ENCODE measurements around the gene MRPS15.

The MRPS15 gene

DNA sequence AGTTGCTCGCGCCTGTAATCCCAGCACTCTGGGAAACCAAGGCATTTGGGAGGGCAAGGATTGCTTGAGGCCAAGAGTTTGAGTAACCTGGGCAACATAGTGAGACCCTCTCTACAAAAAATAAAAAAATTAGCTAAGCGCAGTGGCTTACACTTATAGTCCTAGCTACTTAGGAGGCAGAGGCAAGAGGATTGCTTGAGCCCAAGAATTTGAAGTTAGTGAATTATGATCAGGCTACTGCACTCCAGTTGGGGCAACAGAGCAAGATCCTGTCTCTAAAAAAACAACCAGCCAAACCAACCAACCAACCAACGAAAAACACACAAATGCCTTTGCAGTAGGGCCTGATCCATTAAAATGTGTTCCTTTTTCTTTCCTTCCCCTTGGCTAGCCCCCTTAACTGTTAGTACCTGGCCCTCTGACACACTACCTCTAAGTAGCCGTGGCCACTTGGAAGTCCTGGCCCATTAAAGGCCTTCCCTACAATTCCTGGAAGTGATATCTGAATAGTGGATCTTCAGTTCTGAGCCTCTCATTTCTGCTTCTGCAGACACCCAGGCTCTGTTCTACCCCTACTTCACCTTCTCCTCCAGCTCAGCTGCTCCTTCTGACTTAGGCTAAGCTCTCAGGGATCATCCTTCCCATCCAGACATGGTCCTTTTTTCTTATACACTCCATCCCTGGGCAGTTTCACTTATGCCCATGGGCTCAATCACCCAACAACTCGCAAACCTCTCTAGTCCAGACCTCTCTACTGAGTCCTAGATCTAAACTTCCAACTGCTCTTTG is 10.4 kb downstream of the MRPS15 start:
- WGBS, 2 donors (ENCODE audit: extremely low coverage in 2 of 2, insufficient read length in 2 of 2, insufficient replicate concordance in 1 of 2): no CpG with 5 or more reads among the region's 6 CpGs

DNA sequence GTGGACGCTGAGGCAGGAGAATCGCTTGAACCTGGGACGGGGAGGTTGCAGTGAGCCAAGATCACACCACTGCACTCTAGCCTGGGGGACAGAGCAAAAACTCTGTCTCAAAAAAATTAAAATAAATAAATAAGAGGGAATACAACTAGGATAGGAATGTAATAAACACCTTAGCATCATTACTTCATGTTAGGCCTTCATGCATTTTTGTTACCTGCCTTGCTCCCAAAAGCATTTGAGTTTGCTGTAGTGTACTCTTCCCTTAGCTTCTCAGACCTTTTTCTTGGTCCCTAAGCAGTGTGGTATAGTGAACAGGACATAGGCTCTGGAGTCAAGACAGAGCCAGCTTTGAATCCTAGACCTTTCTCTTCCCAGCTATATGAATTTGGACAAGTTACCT is 11.1 kb downstream of the MRPS15 start:
- no peak overlapping the region for H3K4me3 ChIP-seq (ENCODE audit: low read length in 2 of 2)
- no peak for DNase-seq (ENCODE audit: low spot score)

More for the DNA sequence above, 10.4 kb downstream of the MRPS15 start:
- Histone ChIP-seq H3K23ac (ENCODE audit: low read depth, low read length, poor library complexity) (no peak overlapping the region), H3K4me1 (ENCODE audit: control insufficient read depth in 2 of 2, insufficient read depth in 1 of 2, low read depth in 1 of 2, low read length in 2 of 2) (no peaks in the 10 kb centered on the region), H3K36me3 (replicated peaks in 1 of 2; ENCODE audit: control insufficient read depth in 2 of 2, insufficient read depth in 2 of 2, low read length in 2 of 2) (peaks cover 25 to 47% of the 10 kb centered on the region in 2 donors), H2BK5ac (ENCODE audit: low read length) (no peak overlapping the region), H3K9ac (ENCODE audit: low read depth, low read length, poor library complexity) (no peak overlapping the region), H2BK120ac (ENCODE audit: low read depth, low read length) (no peak overlapping the region), H2AK5ac (ENCODE audit: low read depth, low read length) (no peak overlapping the region), H3K27ac (replicated peaks; ENCODE audit: low read length) (no peak overlapping the region), H3K18ac (ENCODE audit: low read length) (no peak overlapping the region), H3K79me1 (ENCODE audit: low read depth, low read length) (no peaks in the 10 kb centered on the region), H4K8ac (ENCODE audit: low read depth, low read length) (no peak overlapping the region), H2BK12ac (ENCODE audit: low read length) (no peak overlapping the region), H3K14ac (ENCODE audit: low read length) (no peak overlapping the region), H2AFZ (ENCODE audit: low read length) (no peak overlapping the region), H3K4me3 (ENCODE audit: low read length in 2 of 2) (no peak overlapping the region), H3K9me3 (replicated peaks in 1 of 2; ENCODE audit: control insufficient read depth in 2 of 2, insufficient read depth in 1 of 2, low read depth in 1 of 2, low read length in 2 of 2) (no peaks in the 10 kb centered on the region), H3K4me2 (ENCODE audit: insufficient read depth, low read length, poor library complexity, severe bottlenecking) (no peak overlapping the region), H3K4ac (ENCODE audit: low read length) (no peak overlapping the region), H3K27me3 (ENCODE audit: control insufficient read depth in 3 of 3, insufficient read depth in 3 of 3, low read depth in 1 of 3, low read length in 3 of 3) (no peaks in the 10 kb centered on the region), H4K91ac (ENCODE audit: low read depth, low read length, poor library complexity) (no peak overlapping the region), H2BK15ac (ENCODE audit: low read length) (no peak overlapping the region)
- no peak for DNase-seq (ENCODE audit: low spot score)

DNA sequence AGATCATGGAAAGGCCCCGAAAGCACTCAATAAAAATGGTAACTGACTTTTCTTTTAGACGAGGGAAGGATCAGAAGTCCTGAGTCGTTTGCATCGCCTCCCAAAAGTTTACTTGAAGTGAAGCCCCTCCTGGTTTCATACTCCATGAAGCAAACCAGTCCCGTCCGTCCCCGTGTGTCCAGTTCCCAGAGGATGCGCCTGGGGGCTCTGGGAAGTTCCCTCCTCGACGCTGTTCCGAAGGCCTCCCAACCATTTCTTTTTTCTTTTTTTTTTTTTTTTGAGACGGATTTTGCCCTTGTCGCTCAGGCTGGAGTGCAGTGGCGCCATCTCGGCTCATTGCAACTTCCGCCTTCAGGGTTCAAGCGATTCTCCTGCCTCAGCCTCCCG is 13.3 kb downstream of the MRPS15 start:
- Histone ChIP-seq H3K14ac (ENCODE audit: low read length) (no peak overlapping the region), H3K9ac (ENCODE audit: low read depth, low read length, poor library complexity) (no peak overlapping the region), H2BK120ac (ENCODE audit: low read depth, low read length) (no peak overlapping the region), H2AFZ (ENCODE audit: low read length) (peak overlapping the region; percentile 88), H3K27me3 (ENCODE audit: control insufficient read depth in 3 of 3, insufficient read depth in 3 of 3, low read depth in 1 of 3, low read length in 3 of 3) (no peaks in the 10 kb centered on the region), H3K9me3 (replicated peaks in 1 of 2; ENCODE audit: control insufficient read depth in 2 of 2, insufficient read depth in 1 of 2, low read depth in 1 of 2, low read length in 2 of 2) (no peaks in the 10 kb centered on the region), H2BK12ac (ENCODE audit: low read length) (no peak overlapping the region), H3K4me2 (ENCODE audit: insufficient read depth, low read length, poor library complexity, severe bottlenecking) (peak overlapping the region; percentile 86), H2BK15ac (ENCODE audit: low read length) (no peak overlapping the region), H3K79me1 (ENCODE audit: low read depth, low read length) (no peaks in the 10 kb centered on the region), H3K23ac (ENCODE audit: low read depth, low read length, poor library complexity) (no peak overlapping the region), H4K91ac (ENCODE audit: low read depth, low read length, poor library complexity) (no peak overlapping the region), H2BK5ac (ENCODE audit: low read length) (no peak overlapping the region), H2AK5ac (ENCODE audit: low read depth, low read length) (no peak overlapping the region), H3K36me3 (replicated peaks in 1 of 2; ENCODE audit: control insufficient read depth in 2 of 2, insufficient read depth in 2 of 2, low read length in 2 of 2) (peaks cover 9 to 23% of the 10 kb centered on the region in 2 donors), H3K4ac (ENCODE audit: low read length) (no peak overlapping the region), H3K4me1 (ENCODE audit: control insufficient read depth in 2 of 2, insufficient read depth in 1 of 2, low read depth in 1 of 2, low read length in 2 of 2) (no peaks in the 10 kb centered on the region), H3K4me3 (ENCODE audit: low read length in 2 of 2) (peak overlapping the region; percentile 71 to 77), H4K8ac (ENCODE audit: low read depth, low read length) (no peak overlapping the region), H3K18ac (ENCODE audit: low read length) (no peak overlapping the region), H3K27ac (replicated peaks; ENCODE audit: low read length) (no peak overlapping the region)
- no CpG with 5 or more reads among the region's 18 CpGs for WGBS, 2 donors (ENCODE audit: extremely low coverage in 2 of 2, insufficient read length in 2 of 2, insufficient replicate concordance in 1 of 2)
- no peak for DNase-seq (ENCODE audit: low spot score)

More for the DNA sequence above, 11.1 kb downstream of the MRPS15 start:
- Histone ChIP-seq H3K4ac (ENCODE audit: low read length) (no peak overlapping the region), H3K4me1 (ENCODE audit: control insufficient read depth in 2 of 2, insufficient read depth in 1 of 2, low read depth in 1 of 2, low read length in 2 of 2) (no peaks in the 10 kb centered on the region), H2BK15ac (ENCODE audit: low read length) (no peak overlapping the region), H2AFZ (ENCODE audit: low read length) (no peak overlapping the region), H3K9me3 (replicated peaks in 1 of 2; ENCODE audit: control insufficient read depth in 2 of 2, insufficient read depth in 1 of 2, low read depth in 1 of 2, low read length in 2 of 2) (no peaks in the 10 kb centered on the region), H4K91ac (ENCODE audit: low read depth, low read length, poor library complexity) (no peak overlapping the region), H3K4me2 (ENCODE audit: insufficient read depth, low read length, poor library complexity, severe bottlenecking) (no peak overlapping the region), H2BK120ac (ENCODE audit: low read depth, low read length) (no peak overlapping the region), H2BK12ac (ENCODE audit: low read length) (no peak overlapping the region), H3K14ac (ENCODE audit: low read length) (no peak overlapping the region), H3K23ac (ENCODE audit: low read depth, low read length, poor library complexity) (no peak overlapping the region), H2BK5ac (ENCODE audit: low read length) (no peak overlapping the region), H3K27ac (replicated peaks; ENCODE audit: low read length) (no peak overlapping the region), H3K79me1 (ENCODE audit: low read depth, low read length) (no peaks in the 10 kb centered on the region), H3K18ac (ENCODE audit: low read length) (no peak overlapping the region), H2AK5ac (ENCODE audit: low read depth, low read length) (no peak overlapping the region), H4K8ac (ENCODE audit: low read depth, low read length) (no peak overlapping the region), H3K9ac (ENCODE audit: low read depth, low read length, poor library complexity) (no peak overlapping the region), H3K27me3 (ENCODE audit: control insufficient read depth in 3 of 3, insufficient read depth in 3 of 3, low read depth in 1 of 3, low read length in 3 of 3) (no peaks in the 10 kb centered on the region), H3K36me3 (replicated peaks in 1 of 2; ENCODE audit: control insufficient read depth in 2 of 2, insufficient read depth in 2 of 2, low read length in 2 of 2) (peaks cover 20 to 42% of the 10 kb centered on the region in 2 donors)
- WGBS, 2 donors (ENCODE audit: extremely low coverage in 2 of 2, insufficient read length in 2 of 2, insufficient replicate concordance in 1 of 2): no CpG with 5 or more reads among the region's 3 CpGs

DNA sequence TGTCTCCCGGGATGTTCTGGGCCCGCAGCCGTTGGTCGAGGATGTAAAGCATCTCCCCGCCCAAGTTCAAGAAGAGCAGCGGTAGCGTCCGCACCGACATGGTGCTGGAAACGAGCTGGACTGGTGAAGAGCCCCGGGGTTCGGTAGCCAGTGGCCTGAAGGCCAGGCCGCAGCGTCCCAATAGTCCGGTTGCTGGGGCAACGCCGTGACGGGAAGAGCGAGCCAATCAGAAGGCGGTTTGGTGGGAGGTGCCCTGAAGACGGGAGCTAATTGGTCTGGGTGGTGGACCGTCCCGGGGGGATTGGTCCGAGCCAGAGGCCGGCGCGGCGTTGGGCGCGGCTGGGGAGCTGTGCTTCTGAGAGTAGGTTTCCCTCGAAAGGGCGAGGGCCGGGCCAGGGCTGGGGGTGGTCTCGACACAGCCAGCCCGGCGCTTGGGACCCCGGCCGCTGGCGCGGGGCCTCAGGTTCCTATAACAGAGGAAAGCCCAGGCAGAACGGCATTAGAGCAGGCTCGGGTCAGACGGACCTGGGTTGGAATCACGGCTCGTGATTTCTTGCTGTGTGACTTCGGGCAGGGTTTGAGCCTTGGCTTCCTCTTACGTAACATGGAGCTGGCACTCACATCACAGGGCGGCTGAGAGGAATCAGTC is 13.8 kb downstream of the MRPS15 start, which contains the start of gene OSCP1:
Gene OSCP1, minus strand, starts transcription at position 182 of the 649 bp plus-strand sequence. Its CDS starts 82 bp downstream, at position 100.
- no peaks in the 10 kb centered on the region for H3K79me1 ChIP-seq (ENCODE audit: low read depth, low read length)
- H3K4me2 ChIP-seq (ENCODE audit: insufficient read depth, low read length, poor library complexity, severe bottlenecking): peak within 1 kb of the TSS; percentile 86
- H3K9me3 ChIP-seq (replicated peaks in 1 of 2; ENCODE audit: control insufficient read depth in 2 of 2, insufficient read depth in 1 of 2, low read depth in 1 of 2, low read length in 2 of 2): no peaks in the 10 kb centered on the region
- peak within 1 kb of the TSS; percentile 65 for H3K9ac ChIP-seq (ENCODE audit: low read depth, low read length, poor library complexity)
- no peak within 1 kb of the TSS for H2BK15ac ChIP-seq (ENCODE audit: low read length)
- H3K4me1 ChIP-seq (ENCODE audit: control insufficient read depth in 2 of 2, insufficient read depth in 1 of 2, low read depth in 1 of 2, low read length in 2 of 2): no peaks in the 10 kb centered on the region
- no CpG with 5 or more reads among the region's 48 CpGs for WGBS, 2 donors (ENCODE audit: extremely low coverage in 2 of 2, insufficient read length in 2 of 2, insufficient replicate concordance in 1 of 2)
- no peak within 1 kb of the TSS for H3K4ac ChIP-seq (ENCODE audit: low read length)
- H2BK5ac ChIP-seq (ENCODE audit: low read length): no peak within 1 kb of the TSS
- peak within 1 kb of the TSS; percentile 88 for H2AFZ ChIP-seq (ENCODE audit: low read length)
- H3K23ac ChIP-seq (ENCODE audit: low read depth, low read length, poor library complexity): no peak within 1 kb of the TSS
- no peaks in the 10 kb centered on the region for H3K27me3 ChIP-seq (ENCODE audit: control insufficient read depth in 3 of 3, insufficient read depth in 3 of 3, low read depth in 1 of 3, low read length in 3 of 3)
- H2AK5ac ChIP-seq (ENCODE audit: low read depth, low read length): no peak within 1 kb of the TSS
- peak within 1 kb of the TSS; percentile 76 for H3K18ac ChIP-seq (ENCODE audit: low read length)
- no peak within 1 kb of the TSS for H4K91ac ChIP-seq (ENCODE audit: low read depth, low read length, poor library complexity)
- H3K36me3 ChIP-seq (replicated peaks in 1 of 2; ENCODE audit: control insufficient read depth in 2 of 2, insufficient read depth in 2 of 2, low read length in 2 of 2): peaks cover 5 to 18% of the 10 kb centered on the region in 2 donors
- H3K27ac ChIP-seq (replicated peaks; ENCODE audit: low read length): peak within 1 kb of the TSS; percentile 78
- H4K8ac ChIP-seq (ENCODE audit: low read depth, low read length): no peak within 1 kb of the TSS
- no peak within 1 kb of the TSS for H2BK12ac ChIP-seq (ENCODE audit: low read length)
- H3K4me3 ChIP-seq (ENCODE audit: low read length in 2 of 2): peak within 1 kb of the TSS; percentile 71 to 79
- no peak within 1 kb of the TSS for H3K14ac ChIP-seq (ENCODE audit: low read length)
- DNase-seq (ENCODE audit: low spot score): peak; percentile 93
- no peak within 1 kb of the TSS for H2BK120ac ChIP-seq (ENCODE audit: low read depth, low read length)

Data from neuronal stem cell (in vitro differentiated cells).